Measurements from ENCODE around the gene NELL1.

- TF ChIP-seq CTCF (IDR thresholded peaks at IDR 0.05) = no peak
- no peak for TF ChIP-seq EP300 (IDR thresholded peaks at IDR 0.05)
These were observed 54.0 kb downstream of the NELL1 start for GRCh38 chr11:20723366-20723765.
